GM18868 (cell line): ENCODE results near the gene RASA3.

ENCODE experiments used
- ATAC-seq: cut with Tn5 transposase; IDR thresholded peaks from one replicate; pipeline ENCODE4 v1.9.1; 2021; ENCODE audit warnings: mild to moderate bottlenecking, moderate library complexity; ENCODE audit not compliant: unreplicated experiment

RASA3 gene

GRCh38 chr13:113962386-113962785 lies 170.0 kb downstream of the RASA3 start:
- ATAC-seq: no peak

- no peak for ATAC-seq
Measured at GRCh38 chr13:113960276-113960948, 172.0 kb downstream of the RASA3 start.

GRCh38 chr13:113959198-113959597 lies 173.2 kb downstream of the RASA3 start:
- ATAC-seq: no peak

- no peak for ATAC-seq
Measured at GRCh38 chr13:113958373-113958772, 174.1 kb downstream of the RASA3 start.

- no peak for ATAC-seq
Measured at GRCh38 chr13:113956571-113956970, 175.9 kb downstream of the RASA3 start.

GRCh38 chr13:113955691-113956090 lies 176.7 kb downstream of the RASA3 start:
- ATAC-seq: no peak

GRCh38 chr13:113955235-113955634 lies 177.2 kb downstream of the RASA3 start:
- no peak for ATAC-seq

- ATAC-seq: no peak
Measured at GRCh38 chr13:113954046-113954835, 178.2 kb downstream of the RASA3 start.

- ATAC-seq: no peak
Measured at GRCh38 chr13:113953561-113953960, 178.9 kb downstream of the RASA3 start.

- no peak for ATAC-seq
Measured at GRCh38 chr13:113952983-113953520, 179.4 kb downstream of the RASA3 start.

- ATAC-seq: no peak
Measured at GRCh38 chr13:113952151-113952982, 180.1 kb downstream of the RASA3 start.

- peak; percentile 83 for ATAC-seq
Measured at GRCh38 chr13:113951246-113951999, 181.0 kb downstream of the RASA3 start.

GRCh38 chr13:113950451-113951245 lies 181.8 kb downstream of the RASA3 start:
- ATAC-seq: peak; percentile 31

- ATAC-seq: no peak
Measured at GRCh38 chr13:113949546-113949945, 182.9 kb downstream of the RASA3 start.

GRCh38 chr13:113948034-113948742 lies 184.2 kb downstream of the RASA3 start:
- ATAC-seq: no peak

GRCh38 chr13:113947311-113948033 lies 185.0 kb downstream of the RASA3 start:
- no peak for ATAC-seq

- no peak for ATAC-seq
Measured at GRCh38 chr13:113946409-113947181, 185.8 kb downstream of the RASA3 start.
